HepG2 (cell line): Measurements from ENCODE around the gene HINFP. TPM values are rescaled to one million over a fixed set of nuclear protein-coding genes. Genes with fewer than 3 reads are reported as not detected.

Experiments used
- FOSL2 ChIP-seq: sonication (generic); formaldehyde crosslinking; IDR thresholded peaks from 2 replicates; pipeline ENCODE4 v1.4.0; 2020; ENCODE audit warnings: missing genetic modification reagents
- GABPB1 ChIP-seq: IDR thresholded peaks from 2 replicates; pipeline ENCODE4 v1.6.1; 2016; ENCODE audit warnings: mild to moderate bottlenecking, missing genetic modification reagents, moderate library complexity, missing compliant biosample characterization
- HES4 ChIP-seq: sonication (generic); formaldehyde crosslinking; IDR thresholded peaks from 2 replicates; pipeline ENCODE4 v1.9.0; 2021; ENCODE audit warnings: mild to moderate bottlenecking, missing genetic modification reagents, borderline replicate concordance
- NR3C1 ChIP-seq: sonication (generic); formaldehyde crosslinking; IDR thresholded peaks from 2 replicates; pipeline ENCODE4 v1.4.0; 2020; ENCODE audit warnings: missing genetic modification reagents
- SKI ChIP-seq: fragments of 450-650 bp; IDR thresholded peaks from one replicate; pipeline ENCODE4 v1.6.1; 2018; ENCODE audit warnings: mild to moderate bottlenecking; ENCODE audit not compliant: partially characterized antibody
- TEAD3 ChIP-seq: optimal IDR thresholded peaks from 2 replicates; pipeline ENCODE3; 2016; ENCODE audit warnings: borderline replicate concordance
- ZNF121 ChIP-seq: sonication (generic); formaldehyde crosslinking; IDR thresholded peaks from 2 replicates; pipeline ENCODE4 v1.5.0; 2020; ENCODE audit warnings: mild to moderate bottlenecking, missing genetic modification reagents
- ZNF282 ChIP-seq: fragments of 450-650 bp; IDR thresholded peaks from 2 replicates; pipeline ENCODE4 v1.6.1; 2018; ENCODE audit not compliant: partially characterized antibody
- ZNF44 ChIP-seq: sonication (generic); formaldehyde crosslinking; IDR thresholded peaks from 2 replicates; pipeline ENCODE4 v1.5.1; 2020; ENCODE audit warnings: mild to moderate bottlenecking, missing genetic modification reagents
- ZNF552 ChIP-seq: sonication (generic); formaldehyde crosslinking; IDR thresholded peaks from 2 replicates; pipeline ENCODE4 v1.9.0; 2022; ENCODE audit warnings: missing genetic modification reagents, mild to moderate bottlenecking, borderline replicate concordance
- polyA plus RNA-seq, 8 experiments: library from polyadenylated mRNA; depleted of rRNA in 3 of 8; stranded (reverse) in 7 of 8; unstranded in 1 of 8; fragments of >200 nt; fragmentation: Illumina TruSeq in 4 of 8; extraction: Trizol in 4 of 8; gene quantifications; 2 replicates each; pipeline versions ENCODE4 v1.2.1 to v1.2.3, GENCODE V29; 2011 to 2016; ENCODE audit warnings: low read depth in 4 of 8, missing spikeins in 1 of 8, mixed read lengths in 1 of 8; ENCODE audit not compliant: insufficient read depth in 1 of 8
- total RNA-seq, 5 experiments: library from RNA; depleted of rRNA; stranded (reverse); fragments of >200 nt; fragmentation: Illumina TruSeq; extraction: Trizol; gene quantifications; 2 replicates each; pipeline ENCODE4 v1.2.3, GENCODE V29; 2016; ENCODE audit warnings: low read depth in 1 of 5
- TF ChIP-seq, protein P1 (sequence below): sonication (generic); formaldehyde crosslinking; IDR thresholded peaks from 2 replicates; pipeline ENCODE4 v1.4.0; 2020; ENCODE audit warnings: missing genetic modification reagents
- TF ChIP-seq, protein P2 (sequence below), 2 experiments: sonication (generic) in 1 of 2; formaldehyde crosslinking in 1 of 2; IDR thresholded peaks; 2 replicates each; pipeline versions ENCODE4 v1.6.1 to v1.9.0; 2014 to 2022; ENCODE audit warnings: antibody characterized with exemption in 1 of 2, borderline replicate concordance in 1 of 2, inconsistent platforms in 1 of 2, low read depth in 1 of 2, missing genetic modification reagents in 1 of 2

HINFP gene
- total and polyA plus RNA-seq, 2 of the 13 experiments (the other 11 are each of a cell fraction or from before 2014, with no cell fraction given): 15.1 to 21.4 TPM

DNA sequence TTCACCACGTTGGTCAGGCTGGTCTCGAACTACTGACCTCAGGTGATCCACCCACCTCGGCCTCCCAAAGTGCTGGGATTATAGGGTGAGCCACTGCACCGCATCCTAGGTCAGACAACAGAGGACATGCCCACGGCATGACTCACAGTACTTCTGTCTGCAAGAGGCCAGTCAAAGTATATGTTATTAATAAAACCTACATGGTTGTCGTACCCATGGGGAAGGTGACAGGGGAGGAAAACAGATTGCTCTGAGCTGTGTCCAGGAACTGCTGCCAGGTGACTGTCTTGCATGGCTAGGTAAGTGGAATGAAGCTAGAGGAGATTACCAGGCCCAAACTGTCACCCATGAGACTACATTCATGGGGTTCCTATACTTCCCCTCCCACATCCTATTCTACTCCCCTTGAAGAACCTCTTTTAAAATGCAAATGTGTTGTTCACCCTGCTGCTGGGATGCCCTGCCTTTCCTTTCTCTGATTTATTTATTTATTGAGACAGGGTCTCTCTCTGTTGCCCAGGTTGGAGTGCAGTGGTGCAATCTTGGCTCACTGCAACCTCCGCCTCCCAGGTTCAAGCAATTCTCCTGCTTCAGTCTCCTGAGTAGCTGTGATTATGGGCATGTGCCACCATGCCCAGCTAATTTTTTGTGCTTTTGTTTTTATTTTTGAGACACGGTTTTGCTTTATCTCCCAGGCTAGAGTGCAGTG is 45.1 kb downstream of the HINFP start (continued):
- TF ChIP-seq, protein P1, sequence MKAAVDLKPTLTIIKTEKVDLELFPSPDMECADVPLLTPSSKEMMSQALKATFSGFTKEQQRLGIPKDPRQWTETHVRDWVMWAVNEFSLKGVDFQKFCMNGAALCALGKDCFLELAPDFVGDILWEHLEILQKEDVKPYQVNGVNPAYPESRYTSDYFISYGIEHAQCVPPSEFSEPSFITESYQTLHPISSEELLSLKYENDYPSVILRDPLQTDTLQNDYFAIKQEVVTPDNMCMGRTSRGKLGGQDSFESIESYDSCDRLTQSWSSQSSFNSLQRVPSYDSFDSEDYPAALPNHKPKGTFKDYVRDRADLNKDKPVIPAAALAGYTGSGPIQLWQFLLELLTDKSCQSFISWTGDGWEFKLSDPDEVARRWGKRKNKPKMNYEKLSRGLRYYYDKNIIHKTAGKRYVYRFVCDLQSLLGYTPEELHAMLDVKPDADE: no peak
- peak; percentile 49 for TF ChIP-seq TEAD3 (CRISPR knock-in tag)
- TF ChIP-seq HES4 (CRISPR knock-in tag): no peak
- TF ChIP-seq ZNF121 (CRISPR knock-in tag): peak; percentile 68; the same call in 1 of the 2 replicates
- TF ChIP-seq ZNF44 (CRISPR knock-in tag): no peak
- no peak for TF ChIP-seq ZNF552
- no peak for TF ChIP-seq NR3C1 (CRISPR knock-in tag)
- TF ChIP-seq FOSL2 (CRISPR knock-in tag): peak; percentile 88
- TF ChIP-seq, protein P2, sequence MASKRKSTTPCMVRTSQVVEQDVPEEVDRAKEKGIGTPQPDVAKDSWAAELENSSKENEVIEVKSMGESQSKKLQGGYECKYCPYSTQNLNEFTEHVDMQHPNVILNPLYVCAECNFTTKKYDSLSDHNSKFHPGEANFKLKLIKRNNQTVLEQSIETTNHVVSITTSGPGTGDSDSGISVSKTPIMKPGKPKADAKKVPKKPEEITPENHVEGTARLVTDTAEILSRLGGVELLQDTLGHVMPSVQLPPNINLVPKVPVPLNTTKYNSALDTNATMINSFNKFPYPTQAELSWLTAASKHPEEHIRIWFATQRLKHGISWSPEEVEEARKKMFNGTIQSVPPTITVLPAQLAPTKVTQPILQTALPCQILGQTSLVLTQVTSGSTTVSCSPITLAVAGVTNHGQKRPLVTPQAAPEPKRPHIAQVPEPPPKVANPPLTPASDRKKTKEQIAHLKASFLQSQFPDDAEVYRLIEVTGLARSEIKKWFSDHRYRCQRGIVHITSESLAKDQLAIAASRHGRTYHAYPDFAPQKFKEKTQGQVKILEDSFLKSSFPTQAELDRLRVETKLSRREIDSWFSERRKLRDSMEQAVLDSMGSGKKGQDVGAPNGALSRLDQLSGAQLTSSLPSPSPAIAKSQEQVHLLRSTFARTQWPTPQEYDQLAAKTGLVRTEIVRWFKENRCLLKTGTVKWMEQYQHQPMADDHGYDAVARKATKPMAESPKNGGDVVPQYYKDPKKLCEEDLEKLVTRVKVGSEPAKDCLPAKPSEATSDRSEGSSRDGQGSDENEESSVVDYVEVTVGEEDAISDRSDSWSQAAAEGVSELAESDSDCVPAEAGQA (IDR thresholded peaks at IDR 0.05; ENCODE audit: low read depth): no peak
- TF ChIP-seq, protein P2 (CRISPR knock-in tag; IDR thresholded peaks at IDR 0.05; ENCODE audit: borderline replicate concordance): no peak
- TF ChIP-seq SKI: peak; percentile 23
- no peak for TF ChIP-seq GABPB1 (CRISPR knock-in tag)
- TF ChIP-seq ZNF282: no peak
